Tibial nerve (tissue), 4 donors: ENCODE data around the gene TRNT1. TPM values are rescaled to one million over a fixed set of nuclear protein-coding genes. Genes with fewer than 3 reads are reported as not detected.
A peak's percentile ranks its signal among the peaks of the same experiment; 100 is the strongest.

Experiments used
- DNase-seq, 2 donors: peaks; one replicate each; pipeline ENCODE4 v3.0.0-alpha.2; 2019; ENCODE audit warnings: low spot score in 2 of 2
- H3K27ac ChIP-seq, 4 donors: fragments of 200-600 bp; sonication (generic) in 3 of 4; one replicate each; pipeline ENCODE4 v1.5.1; 2017 to 2019; ENCODE audit warnings: mild to moderate bottlenecking in 1 of 4
- H3K27me3 ChIP-seq, 2 donors: fragments of 200-600 bp; sonication (generic) in 1 of 2; one replicate each; pipeline versions ENCODE4 v1.5.1 to v1.6.0; 2017 to 2019
- H3K36me3 ChIP-seq, 3 donors: fragments of 200-600 bp; sonication (generic); one replicate each; pipeline ENCODE4 v1.5.1; 2018 to 2019
- H3K4me1 ChIP-seq, 4 donors: fragments of 200-600 bp; sonication (generic) in 3 of 4; one replicate each; pipeline ENCODE4 v1.5.1; 2017 to 2019
- H3K4me3 ChIP-seq, 4 donors: fragments of 200-600 bp; sonication (generic) in 3 of 4; one replicate each; pipeline ENCODE4 v1.5.1; 2017 to 2019; ENCODE audit warnings: mild to moderate bottlenecking in 1 of 4, moderate library complexity in 1 of 4
- H3K9me3 ChIP-seq, 4 donors: fragments of 200-600 bp; sonication (generic) in 3 of 4; one replicate each; pipeline ENCODE4 v1.5.1; 2017 to 2019
- EP300 ChIP-seq, 2 donors: sonication (generic); formaldehyde crosslinking; IDR thresholded peaks; one replicate each; pipeline ENCODE4 v1.6.1; 2017; ENCODE audit warnings: antibody characterized with exemption in 2 of 2, mild to moderate bottlenecking in 1 of 2
- POLR2A ChIP-seq, 2 donors: fragments of 450-650 bp; IDR thresholded peaks; one replicate each; pipeline ENCODE4 v1.6.1; 2017; ENCODE audit warnings: antibody characterized with exemption in 2 of 2, mild to moderate bottlenecking in 2 of 2, moderate library complexity in 2 of 2
- WGBS, 2 donors: methylation state at CpG; one replicate each; pipeline ENCODE4 v1.1.5; 2018; 5-methylcytosine and 5-hydroxymethylcytosine counted together
- total RNA-seq, 4 donors: library from RNA; depleted of rRNA; stranded (reverse); fragments of >200 nt; gene quantifications; one replicate each; pipeline ENCODE4 v1.1.0, GENCODE V29; 2016
- TF ChIP-seq, protein P1 (sequence below), 5 experiments: fragments of 200-600 bp in 3 of 5; fragments of 450-650 bp in 2 of 5; sonication (generic) in 3 of 5; IDR thresholded peaks; one replicate each; pipeline ENCODE4 v1.5.1; 2016 to 2019; ENCODE audit warnings: antibody characterized with exemption in 5 of 5, mild to moderate bottlenecking in 3 of 5, moderate library complexity in 2 of 5

TRNT1 gene
- total RNA-seq, 4 donors from 2014 or later = 12.9 to 25.5 (median 16.5) TPM

DNA sequence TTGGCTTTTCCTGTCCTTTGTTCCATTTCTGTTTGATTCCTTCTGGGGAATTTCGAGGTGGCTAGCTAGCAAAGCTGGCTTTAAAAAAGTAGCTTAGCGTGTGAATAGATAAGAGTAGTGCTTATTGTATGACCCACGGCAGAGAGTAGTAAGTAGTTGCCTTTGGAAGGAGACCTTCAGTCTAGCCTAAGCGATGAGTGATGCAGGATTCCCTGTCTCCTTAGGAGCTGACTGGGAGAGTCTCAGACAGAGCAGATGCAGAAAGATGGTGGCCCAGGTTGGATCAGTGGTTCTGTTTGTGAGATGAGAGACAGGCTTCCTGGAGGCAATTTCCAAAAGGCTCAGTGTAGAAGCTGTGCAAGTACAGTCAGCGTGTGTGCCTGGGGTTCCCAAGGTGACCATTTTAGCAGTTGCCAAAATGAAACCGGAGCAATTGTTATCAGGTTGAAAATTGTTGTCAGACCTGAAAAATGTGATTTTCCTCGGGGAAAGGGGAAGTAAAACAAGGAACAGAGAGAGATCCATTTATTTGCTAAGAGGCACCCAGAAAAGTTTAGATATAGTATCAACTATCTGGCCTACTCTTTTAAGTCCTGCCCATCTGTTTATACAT, 15.9 kb upstream of the TRNT1 start:
- Histone ChIP-seq H3K9me3 (no peaks in the 10 kb centered on the region), H3K36me3 (no peaks in the 10 kb centered on the region), H3K27ac (no peak overlapping the region), H3K4me3 (no peak overlapping the region), H3K4me1 (no peaks in the 10 kb centered on the region), H3K27me3 (no peaks in the 10 kb centered on the region)
- DNase-seq = no peak
- WGBS, 2 donors = 69 to 75% methylated on average over 7 of the region's 7 CpGs
- TF ChIP-seq, protein P1, sequence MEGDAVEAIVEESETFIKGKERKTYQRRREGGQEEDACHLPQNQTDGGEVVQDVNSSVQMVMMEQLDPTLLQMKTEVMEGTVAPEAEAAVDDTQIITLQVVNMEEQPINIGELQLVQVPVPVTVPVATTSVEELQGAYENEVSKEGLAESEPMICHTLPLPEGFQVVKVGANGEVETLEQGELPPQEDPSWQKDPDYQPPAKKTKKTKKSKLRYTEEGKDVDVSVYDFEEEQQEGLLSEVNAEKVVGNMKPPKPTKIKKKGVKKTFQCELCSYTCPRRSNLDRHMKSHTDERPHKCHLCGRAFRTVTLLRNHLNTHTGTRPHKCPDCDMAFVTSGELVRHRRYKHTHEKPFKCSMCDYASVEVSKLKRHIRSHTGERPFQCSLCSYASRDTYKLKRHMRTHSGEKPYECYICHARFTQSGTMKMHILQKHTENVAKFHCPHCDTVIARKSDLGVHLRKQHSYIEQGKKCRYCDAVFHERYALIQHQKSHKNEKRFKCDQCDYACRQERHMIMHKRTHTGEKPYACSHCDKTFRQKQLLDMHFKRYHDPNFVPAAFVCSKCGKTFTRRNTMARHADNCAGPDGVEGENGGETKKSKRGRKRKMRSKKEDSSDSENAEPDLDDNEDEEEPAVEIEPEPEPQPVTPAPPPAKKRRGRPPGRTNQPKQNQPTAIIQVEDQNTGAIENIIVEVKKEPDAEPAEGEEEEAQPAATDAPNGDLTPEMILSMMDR (IDR thresholded peaks at IDR 0.05) = no peak
- TF ChIP-seq POLR2A (IDR thresholded peaks at IDR 0.05) (no peak), EP300 (IDR thresholded peaks at IDR 0.05) (no peak)

DNA sequence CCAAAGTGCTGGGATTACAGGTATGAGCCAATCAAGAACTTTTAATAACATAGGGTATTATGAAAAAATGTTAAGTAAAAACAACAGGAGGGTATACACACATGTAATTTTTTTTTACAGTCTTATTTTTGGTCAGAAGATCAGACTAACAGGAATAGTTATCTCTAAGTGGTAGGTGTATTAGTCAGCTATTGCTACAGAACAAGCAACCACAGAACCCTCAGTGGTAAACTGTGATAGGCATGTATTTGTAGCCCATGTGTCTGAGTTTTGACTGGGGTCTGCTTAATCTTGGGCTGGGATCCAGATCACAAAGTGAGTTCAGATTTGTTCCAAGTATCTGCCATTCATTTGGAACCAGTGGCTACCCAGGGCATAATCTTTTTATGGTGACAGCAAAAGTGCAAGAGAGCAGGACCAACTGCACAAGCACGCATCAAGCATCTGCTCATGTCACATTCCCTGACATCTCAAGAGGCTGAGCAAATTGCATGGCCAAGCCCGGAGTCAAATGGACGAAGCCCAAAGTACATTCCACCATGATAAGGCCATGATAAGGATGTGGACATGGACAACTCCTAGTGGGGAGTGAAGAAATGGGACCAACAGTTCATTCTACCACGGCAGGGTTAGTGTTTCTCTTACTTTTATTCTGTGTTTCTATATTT, 13.6 kb upstream of the TRNT1 start:
- no peak for TF ChIP-seq EP300 (IDR thresholded peaks at IDR 0.05)
- TF ChIP-seq POLR2A (IDR thresholded peaks at IDR 0.05) = no peak
- TF ChIP-seq, protein P1 (IDR thresholded peaks at IDR 0.05) = no peak
- Histone ChIP-seq H3K4me3 (no peak overlapping the region), H3K36me3 (no peaks in the 10 kb centered on the region), H3K27ac (no peak overlapping the region), H3K9me3 (no peaks in the 10 kb centered on the region), H3K4me1 (no peaks in the 10 kb centered on the region), H3K27me3 (no peaks in the 10 kb centered on the region)
- DNase-seq = no peak
- WGBS, 2 donors = 79 to 95% methylated on average over 4 of the region's 4 CpGs

DNA sequence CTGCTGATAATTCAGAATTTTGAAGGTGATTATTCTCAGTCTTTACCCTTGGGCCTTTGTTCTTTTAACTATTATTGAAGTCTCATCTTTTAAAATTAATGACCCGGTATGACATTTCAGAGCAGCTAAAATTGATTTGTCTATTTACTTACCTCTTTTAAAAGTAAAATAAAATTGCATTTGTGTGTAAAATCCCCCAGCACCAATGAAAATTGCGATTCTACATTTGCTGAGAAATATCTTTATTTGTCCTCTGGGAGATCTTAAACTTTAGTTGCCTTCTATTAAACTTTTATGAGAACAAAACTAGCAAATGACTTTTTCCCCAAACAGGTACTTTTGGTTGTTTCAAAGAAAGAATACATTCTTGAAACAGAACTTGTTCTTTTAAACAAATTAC, 9.1 kb upstream of the TRNT1 start:
- 69 to 73% methylated on average over 2 of the region's 2 CpGs for WGBS, 2 donors
- Histone ChIP-seq H3K9me3 (no peaks in the 10 kb centered on the region), H3K36me3 (no peaks in the 10 kb centered on the region), H3K4me1 (no peaks in the 10 kb centered on the region), H3K27me3 (no peaks in the 10 kb centered on the region), H3K27ac (no peak overlapping the region), H3K4me3 (no peak overlapping the region)
- TF ChIP-seq, protein P1 (IDR thresholded peaks at IDR 0.05) = no peak
- TF ChIP-seq POLR2A (IDR thresholded peaks at IDR 0.05) (no peak), EP300 (IDR thresholded peaks at IDR 0.05) (no peak)
- DNase-seq = no peak

GRCh38 chr3:3119393-3119851, 7.3 kb upstream of the TRNT1 start:
- H3K4me3 ChIP-seq = no peak overlapping the region
- no peaks in the 10 kb centered on the region for H3K27me3 ChIP-seq
- H3K9me3 ChIP-seq = no peaks in the 10 kb centered on the region
- TF ChIP-seq EP300 (IDR thresholded peaks at IDR 0.05) (no peak), POLR2A (IDR thresholded peaks at IDR 0.05) (no peak)
- TF ChIP-seq, protein P1 (IDR thresholded peaks at IDR 0.05) = no peak
- H3K36me3 ChIP-seq = no peaks in the 10 kb centered on the region
- no peak overlapping the region for H3K27ac ChIP-seq
- DNase-seq = no peak
- no peaks in the 10 kb centered on the region for H3K4me1 ChIP-seq
- 65 to 73% methylated on average over 4 of the region's 4 CpGs for WGBS, 2 donors

GRCh38 chr3:3125977-3126376, 763 bp upstream of the TRNT1 start:
- no peaks in the 10 kb centered on the region for H3K27me3 ChIP-seq
- 88 to 89% methylated on average over 24 of the region's 24 CpGs for WGBS, 2 donors
- H3K27ac ChIP-seq = peak overlapping the region; percentile 82 to 96 (median 88)
- peaks cover 0 to 23% (median 1%) of the 10 kb centered on the region in 3 donors for H3K36me3 ChIP-seq
- peak overlapping the region; percentile 85 to 98 (median 90) for H3K4me3 ChIP-seq
- no peaks in the 10 kb centered on the region for H3K9me3 ChIP-seq
- TF ChIP-seq POLR2A (IDR thresholded peaks at IDR 0.05) = no peak
- DNase-seq = no peak
- peaks cover 0 to 17% (median 9%) of the 10 kb centered on the region in 4 donors for H3K4me1 ChIP-seq
